ENCODE measurements around the gene LEUTX. TPM values are rescaled to one million over a fixed set of nuclear protein-coding genes. Genes with fewer than 3 reads are reported as not detected.
A peak's percentile ranks its signal among the peaks of the same experiment; 100 is the strongest.

LEUTX gene
- total RNA-seq, 1 donor from 2014 or later, result not detected

DNA sequence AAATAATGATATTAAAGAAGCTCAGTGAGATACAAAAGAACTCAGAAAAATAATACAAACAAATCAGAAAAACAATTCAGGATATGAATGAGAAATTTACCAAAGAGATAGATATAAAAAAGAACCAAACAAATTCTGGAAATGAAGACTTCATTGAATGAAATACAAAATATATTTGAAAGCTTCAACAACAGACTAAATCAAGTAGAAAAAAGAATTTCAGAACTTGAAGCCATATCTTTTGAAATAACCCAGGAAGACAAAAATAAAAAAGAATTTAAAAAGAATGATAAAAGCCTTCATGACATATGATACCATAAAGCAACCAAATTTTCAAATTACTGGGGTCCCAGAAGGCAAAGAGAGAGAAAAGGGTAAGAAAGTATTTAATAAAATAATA lies 9.6 kb downstream of the LEUTX start:
- no peaks in the 10 kb centered on the region for H3K4me1 ChIP-seq

GRCh38 chr19:39792999-39793546 lies 14.4 kb downstream of the LEUTX start:
- Histone ChIP-seq H3K4me3 (peak overlapping the region; percentile 66), H3F3A (ENCODE audit: low read depth) (no peaks in the 10 kb centered on the region), H3K4me2 (peak overlapping the region; percentile 66), H2AFZ (replicated peaks) (peak overlapping the region; percentile 98), H3K27me3 (no peaks in the 10 kb centered on the region), H4K20me1 (ENCODE audit: low read depth) (no peaks in the 10 kb centered on the region), H3K9ac (no peak overlapping the region), H3K9me3 (ENCODE audit: low read depth) (no peaks in the 10 kb centered on the region), H3K79me2 (ENCODE audit: low read depth) (no peaks in the 10 kb centered on the region), H3K4me1 (no peaks in the 10 kb centered on the region), H3K36me3 (no peaks in the 10 kb centered on the region), H3K27ac (no peak overlapping the region)
- peaks cover 4% of the 10 kb centered on the region for H3K27me3 Mint-ChIP-seq (ENCODE audit: insufficient read depth, low read depth)
- peak overlapping the region; percentile 82 for H3K4me3 Mint-ChIP-seq
- TF ChIP-seq, protein P1, sequence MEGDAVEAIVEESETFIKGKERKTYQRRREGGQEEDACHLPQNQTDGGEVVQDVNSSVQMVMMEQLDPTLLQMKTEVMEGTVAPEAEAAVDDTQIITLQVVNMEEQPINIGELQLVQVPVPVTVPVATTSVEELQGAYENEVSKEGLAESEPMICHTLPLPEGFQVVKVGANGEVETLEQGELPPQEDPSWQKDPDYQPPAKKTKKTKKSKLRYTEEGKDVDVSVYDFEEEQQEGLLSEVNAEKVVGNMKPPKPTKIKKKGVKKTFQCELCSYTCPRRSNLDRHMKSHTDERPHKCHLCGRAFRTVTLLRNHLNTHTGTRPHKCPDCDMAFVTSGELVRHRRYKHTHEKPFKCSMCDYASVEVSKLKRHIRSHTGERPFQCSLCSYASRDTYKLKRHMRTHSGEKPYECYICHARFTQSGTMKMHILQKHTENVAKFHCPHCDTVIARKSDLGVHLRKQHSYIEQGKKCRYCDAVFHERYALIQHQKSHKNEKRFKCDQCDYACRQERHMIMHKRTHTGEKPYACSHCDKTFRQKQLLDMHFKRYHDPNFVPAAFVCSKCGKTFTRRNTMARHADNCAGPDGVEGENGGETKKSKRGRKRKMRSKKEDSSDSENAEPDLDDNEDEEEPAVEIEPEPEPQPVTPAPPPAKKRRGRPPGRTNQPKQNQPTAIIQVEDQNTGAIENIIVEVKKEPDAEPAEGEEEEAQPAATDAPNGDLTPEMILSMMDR (IDR thresholded peaks at IDR 0.05), result peak; percentile 95
- TF ChIP-seq EZH2phosphoT487 (IDR thresholded peaks at IDR 0.05) (no peak), EZH2 (IDR thresholded peaks at IDR 0.05) (no peak)
- peaks cover 4% of the 10 kb centered on the region for H3K4me1 Mint-ChIP-seq
- peaks cover 10% of the 10 kb centered on the region for H3K9me3 Mint-ChIP-seq
- DNase-seq (ENCODE audit: low spot score), result peak; percentile 92
- no peak overlapping the region for H3K27ac Mint-ChIP-seq
- no peaks in the 10 kb centered on the region for H3K36me3 Mint-ChIP-seq

More for the DNA sequence above, 9.6 kb downstream of the LEUTX start:
- H3K9me3 Mint-ChIP-seq, result peaks cover 13% of the 10 kb centered on the region
- Histone ChIP-seq H4K20me1 (ENCODE audit: low read depth) (no peaks in the 10 kb centered on the region), H3F3A (ENCODE audit: low read depth) (no peaks in the 10 kb centered on the region), H3K9me3 (ENCODE audit: low read depth) (no peaks in the 10 kb centered on the region), H3K9ac (no peak overlapping the region), H2AFZ (replicated peaks) (no peak overlapping the region), H3K36me3 (no peaks in the 10 kb centered on the region), H3K27me3 (peaks cover 3% of the 10 kb centered on the region), H3K4me3 (no peak overlapping the region), H3K27ac (no peak overlapping the region), H3K4me2 (no peak overlapping the region), H3K79me2 (ENCODE audit: low read depth) (no peaks in the 10 kb centered on the region)
- H3K4me1 Mint-ChIP-seq, result peaks cover 4% of the 10 kb centered on the region
- H3K4me3 Mint-ChIP-seq, result no peak overlapping the region
- peaks cover 2% of the 10 kb centered on the region for H3K27me3 Mint-ChIP-seq (ENCODE audit: insufficient read depth, low read depth)
- H3K27ac Mint-ChIP-seq, result no peak overlapping the region
- no peaks in the 10 kb centered on the region for H3K36me3 Mint-ChIP-seq
- TF ChIP-seq EZH2phosphoT487 (IDR thresholded peaks at IDR 0.05) (no peak), EZH2 (IDR thresholded peaks at IDR 0.05) (no peak)
- TF ChIP-seq, protein P1 (IDR thresholded peaks at IDR 0.05), result no peak
- no peak for DNase-seq (ENCODE audit: low spot score)

DNA sequence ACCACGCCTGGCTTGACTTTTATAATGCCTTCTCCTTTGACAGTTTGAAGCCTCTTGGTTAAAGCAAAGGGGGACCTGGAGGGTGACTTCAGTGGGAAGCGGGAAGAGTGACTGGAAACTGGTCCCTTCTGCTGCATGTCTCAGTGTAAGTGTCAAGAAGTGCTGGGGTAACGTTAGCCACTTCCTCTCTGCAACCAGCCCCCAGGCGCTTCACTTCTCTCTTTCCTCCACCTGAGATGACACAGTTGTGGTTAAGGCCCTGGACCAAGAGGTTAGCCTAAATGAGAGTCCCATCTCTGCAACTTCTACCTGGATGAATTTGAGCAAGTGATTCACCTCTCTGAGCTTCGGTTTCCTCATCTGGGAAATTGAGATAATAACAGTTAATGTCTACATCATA lies 16.3 kb downstream of the LEUTX start:
- Histone ChIP-seq H3F3A (ENCODE audit: low read depth) (no peaks in the 10 kb centered on the region), H3K36me3 (no peaks in the 10 kb centered on the region), H3K9me3 (ENCODE audit: low read depth) (no peaks in the 10 kb centered on the region), H3K9ac (no peak overlapping the region), H3K27me3 (no peaks in the 10 kb centered on the region), H3K4me3 (no peak overlapping the region), H2AFZ (replicated peaks) (no peak overlapping the region), H4K20me1 (ENCODE audit: low read depth) (no peaks in the 10 kb centered on the region), H3K4me1 (no peaks in the 10 kb centered on the region), H3K79me2 (ENCODE audit: low read depth) (no peaks in the 10 kb centered on the region), H3K27ac (no peak overlapping the region), H3K4me2 (no peak overlapping the region)
- Mint-ChIP-seq H3K27me3 (ENCODE audit: insufficient read depth, low read depth) (peaks cover 4% of the 10 kb centered on the region), H3K4me1 (peaks cover 4% of the 10 kb centered on the region), H3K27ac (no peak overlapping the region), H3K36me3 (no peaks in the 10 kb centered on the region), H3K4me3 (no peak overlapping the region), H3K9me3 (peaks cover 3% of the 10 kb centered on the region)
- no peak for DNase-seq (ENCODE audit: low spot score)
- TF ChIP-seq EZH2 (IDR thresholded peaks at IDR 0.05), result no peak
- TF ChIP-seq, protein P1 (IDR thresholded peaks at IDR 0.05), result no peak
- no peak for TF ChIP-seq EZH2phosphoT487 (IDR thresholded peaks at IDR 0.05)

Measured in neural progenitor cell (in vitro differentiated cells).